Measurements from ENCODE around the gene JPH2.

The JPH2 gene

GRCh38 chr20:44091026-44091425 is 96.0 kb downstream of the JPH2 start:
- no peaks in the 10 kb centered on the region for H3K36me3 Mint-ChIP-seq (ENCODE audit: low read depth)
- peaks cover 9% of the 10 kb centered on the region for H3K27me3 Mint-ChIP-seq
- intact Hi-C loops (cut with micrococcal nuclease): no loop called here
- no peaks in the 10 kb centered on the region for H3K9me3 Mint-ChIP-seq
- no peak overlapping the region for H3K27ac Mint-ChIP-seq
- H3K4me3 Mint-ChIP-seq: no peak overlapping the region
- H3K4me1 Mint-ChIP-seq (ENCODE audit: low read depth): peaks cover 4% of the 10 kb centered on the region

- Mint-ChIP-seq H3K27me3 (peaks cover 8% of the 10 kb centered on the region), H3K4me3 (no peak overlapping the region), H3K9me3 (no peaks in the 10 kb centered on the region), H3K36me3 (ENCODE audit: low read depth) (no peaks in the 10 kb centered on the region), H3K27ac (no peak overlapping the region), H3K4me1 (ENCODE audit: low read depth) (peaks cover 4% of the 10 kb centered on the region)
- intact Hi-C loops (cut with micrococcal nuclease): no loop called here
Measured at GRCh38 chr20:44089987-44090674, 96.9 kb downstream of the JPH2 start.

- no peaks in the 10 kb centered on the region for H3K36me3 Mint-ChIP-seq (ENCODE audit: low read depth)
- H3K4me3 Mint-ChIP-seq: no peak overlapping the region
- intact Hi-C loops (cut with micrococcal nuclease): no loop called here
- no peak overlapping the region for H3K27ac Mint-ChIP-seq
- H3K9me3 Mint-ChIP-seq: no peaks in the 10 kb centered on the region
- H3K4me1 Mint-ChIP-seq (ENCODE audit: low read depth): peaks cover 2% of the 10 kb centered on the region
- H3K27me3 Mint-ChIP-seq: peaks cover 5% of the 10 kb centered on the region
Measured at GRCh38 chr20:44087857-44088120, 99.2 kb downstream of the JPH2 start.

- H3K4me3 Mint-ChIP-seq: no peak overlapping the region
- H3K9me3 Mint-ChIP-seq: no peaks in the 10 kb centered on the region
- intact Hi-C loops (cut with micrococcal nuclease): no loop called here
- no peak overlapping the region for H3K27ac Mint-ChIP-seq
- H3K4me1 Mint-ChIP-seq (ENCODE audit: low read depth): no peaks in the 10 kb centered on the region
- no peaks in the 10 kb centered on the region for H3K36me3 Mint-ChIP-seq (ENCODE audit: low read depth)
- H3K27me3 Mint-ChIP-seq: peaks cover 3% of the 10 kb centered on the region
Measured at GRCh38 chr20:44087051-44087856, 99.7 kb downstream of the JPH2 start.

GRCh38 chr20:44085616-44086434 is 101.2 kb downstream of the JPH2 start:
- Mint-ChIP-seq H3K4me3 (no peak overlapping the region), H3K27me3 (peaks cover 8% of the 10 kb centered on the region), H3K4me1 (ENCODE audit: low read depth) (no peaks in the 10 kb centered on the region), H3K27ac (no peak overlapping the region), H3K9me3 (no peaks in the 10 kb centered on the region), H3K36me3 (ENCODE audit: low read depth) (no peaks in the 10 kb centered on the region)
- intact Hi-C loops (cut with micrococcal nuclease): no loop called here

- Mint-ChIP-seq H3K36me3 (ENCODE audit: low read depth) (no peaks in the 10 kb centered on the region), H3K9me3 (no peaks in the 10 kb centered on the region), H3K4me3 (no peak overlapping the region), H3K27ac (no peak overlapping the region), H3K4me1 (ENCODE audit: low read depth) (no peaks in the 10 kb centered on the region), H3K27me3 (peaks cover 8% of the 10 kb centered on the region)
- intact Hi-C loops (cut with micrococcal nuclease): no loop called here
Measured at GRCh38 chr20:44084891-44085290, 102.1 kb downstream of the JPH2 start.

GRCh38 chr20:44084439-44084838 is 102.5 kb downstream of the JPH2 start:
- no peak overlapping the region for H3K27ac Mint-ChIP-seq
- H3K36me3 Mint-ChIP-seq (ENCODE audit: low read depth): no peaks in the 10 kb centered on the region
- peaks cover 8% of the 10 kb centered on the region for H3K27me3 Mint-ChIP-seq
- no peak overlapping the region for H3K4me3 Mint-ChIP-seq
- intact Hi-C loops (cut with micrococcal nuclease): no loop called here
- no peaks in the 10 kb centered on the region for H3K9me3 Mint-ChIP-seq
- H3K4me1 Mint-ChIP-seq (ENCODE audit: low read depth): no peaks in the 10 kb centered on the region

- intact Hi-C loops (cut with micrococcal nuclease): no loop called here
- no peaks in the 10 kb centered on the region for H3K36me3 Mint-ChIP-seq (ENCODE audit: low read depth)
- no peak overlapping the region for H3K27ac Mint-ChIP-seq
- H3K27me3 Mint-ChIP-seq: peaks cover 8% of the 10 kb centered on the region
- H3K4me1 Mint-ChIP-seq (ENCODE audit: low read depth): no peaks in the 10 kb centered on the region
- H3K9me3 Mint-ChIP-seq: no peaks in the 10 kb centered on the region
- no peak overlapping the region for H3K4me3 Mint-ChIP-seq
Measured at GRCh38 chr20:44083220-44083933, 103.6 kb downstream of the JPH2 start.

GRCh38 chr20:44081888-44082287 is 105.1 kb downstream of the JPH2 start:
- Mint-ChIP-seq H3K4me3 (no peak overlapping the region), H3K27me3 (peaks cover 4% of the 10 kb centered on the region), H3K4me1 (ENCODE audit: low read depth) (no peaks in the 10 kb centered on the region), H3K27ac (no peak overlapping the region), H3K9me3 (no peaks in the 10 kb centered on the region), H3K36me3 (ENCODE audit: low read depth) (no peaks in the 10 kb centered on the region)
- intact Hi-C loops (cut with micrococcal nuclease): no loop called here

- no peaks in the 10 kb centered on the region for H3K4me1 Mint-ChIP-seq (ENCODE audit: low read depth)
- no peaks in the 10 kb centered on the region for H3K36me3 Mint-ChIP-seq (ENCODE audit: low read depth)
- intact Hi-C loops (cut with micrococcal nuclease): no loop called here
- H3K27ac Mint-ChIP-seq: no peak overlapping the region
- H3K9me3 Mint-ChIP-seq: no peaks in the 10 kb centered on the region
- peaks cover 4% of the 10 kb centered on the region for H3K27me3 Mint-ChIP-seq
- H3K4me3 Mint-ChIP-seq: no peak overlapping the region
Measured at GRCh38 chr20:44081476-44081875, 105.5 kb downstream of the JPH2 start.

- peaks cover under 1% of the 10 kb centered on the region for H3K4me1 Mint-ChIP-seq (ENCODE audit: low read depth)
- H3K27me3 Mint-ChIP-seq: peaks cover 4% of the 10 kb centered on the region
- no peak overlapping the region for H3K4me3 Mint-ChIP-seq
- intact Hi-C loops (cut with micrococcal nuclease): loop anchor here (1.0 kb wide), 2 partner anchors 331 to 542 kb away; no protein-coding TSS in a partner anchor
- no peaks in the 10 kb centered on the region for H3K9me3 Mint-ChIP-seq
- no peaks in the 10 kb centered on the region for H3K36me3 Mint-ChIP-seq (ENCODE audit: low read depth)
- H3K27ac Mint-ChIP-seq: no peak overlapping the region
Measured at GRCh38 chr20:44080646-44081267, 106.2 kb downstream of the JPH2 start.

GRCh38 chr20:44080064-44080463 is 106.9 kb downstream of the JPH2 start:
- Mint-ChIP-seq H3K9me3 (no peaks in the 10 kb centered on the region), H3K4me3 (no peak overlapping the region), H3K4me1 (ENCODE audit: low read depth) (peaks cover 8% of the 10 kb centered on the region), H3K27ac (no peak overlapping the region), H3K36me3 (ENCODE audit: low read depth) (no peaks in the 10 kb centered on the region), H3K27me3 (peaks cover 4% of the 10 kb centered on the region)
- intact Hi-C loops (cut with micrococcal nuclease): loop anchor here (1.0 kb wide), 2 partner anchors 331 to 542 kb away; no protein-coding TSS in a partner anchor

GRCh38 chr20:44079291-44079690 is 107.7 kb downstream of the JPH2 start:
- intact Hi-C loops (cut with micrococcal nuclease): no loop called here
- H3K27ac Mint-ChIP-seq: no peak overlapping the region
- no peak overlapping the region for H3K4me3 Mint-ChIP-seq
- H3K9me3 Mint-ChIP-seq: no peaks in the 10 kb centered on the region
- H3K4me1 Mint-ChIP-seq (ENCODE audit: low read depth): peaks cover 15% of the 10 kb centered on the region
- H3K36me3 Mint-ChIP-seq (ENCODE audit: low read depth): no peaks in the 10 kb centered on the region
- H3K27me3 Mint-ChIP-seq: peaks cover 4% of the 10 kb centered on the region
